ENCODE results near the gene SH3BP4. TPM values are rescaled to one million over a fixed set of nuclear protein-coding genes. Genes with fewer than 3 reads are reported as not detected.

Gene SH3BP4
- total RNA-seq, 1 experiment from 2014 or later, result 93.8 TPM

DNA sequence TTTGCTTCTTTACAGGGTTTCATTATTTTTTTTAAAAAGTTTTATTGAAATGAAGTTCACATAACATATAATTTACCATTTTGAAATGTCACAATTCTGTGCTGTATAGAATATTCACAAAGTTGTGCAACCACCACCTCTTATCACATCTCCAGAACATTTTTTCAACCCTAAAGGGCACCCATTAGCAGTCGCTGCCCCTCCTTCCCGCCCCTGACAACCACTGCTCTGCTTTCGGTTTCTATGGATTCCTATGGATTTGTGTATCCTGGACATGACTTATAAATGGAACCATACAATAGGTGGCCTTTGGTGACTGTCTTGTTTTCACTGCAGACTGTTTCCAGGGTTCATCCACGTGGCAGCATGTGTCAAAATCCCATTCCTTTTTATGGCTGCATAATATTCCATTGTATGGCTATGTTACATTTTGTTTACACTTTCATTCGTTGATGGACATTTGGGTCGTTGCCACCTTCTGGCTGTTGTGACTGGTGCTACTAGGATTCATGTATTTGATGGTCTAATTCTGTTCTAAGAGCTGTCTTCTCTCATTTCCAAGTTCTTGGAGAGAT, 52.6 kb downstream of the SH3BP4 start:
- H4K91ac ChIP-seq (ENCODE audit: insufficient read length, low read depth, low read length), result no peak overlapping the region
- no peak overlapping the region for H4K8ac ChIP-seq (replicated peaks; ENCODE audit: insufficient read length, low read depth, low read length)
- no peak overlapping the region for H2BK5ac ChIP-seq (ENCODE audit: insufficient read length, low read length)
- H3K9me3 Mint-ChIP-seq, result no peaks in the 10 kb centered on the region; a peak in 1 of 5 replicates
- H3K36me3 Mint-ChIP-seq (ENCODE audit: insufficient read depth in 1 of 3, low read depth in 3 of 3), result peaks cover 15 to 58% (median 55%) of the 10 kb centered on the region in 3 experiments
- no peak overlapping the region for H3K27ac ChIP-seq (ENCODE audit: insufficient read length, low read depth, low read length)
- no peaks in the 10 kb centered on the region for H3K9me3 ChIP-seq (ENCODE audit: control insufficient read depth, low read depth, low read length)
- TF ChIP-seq, protein P1, sequence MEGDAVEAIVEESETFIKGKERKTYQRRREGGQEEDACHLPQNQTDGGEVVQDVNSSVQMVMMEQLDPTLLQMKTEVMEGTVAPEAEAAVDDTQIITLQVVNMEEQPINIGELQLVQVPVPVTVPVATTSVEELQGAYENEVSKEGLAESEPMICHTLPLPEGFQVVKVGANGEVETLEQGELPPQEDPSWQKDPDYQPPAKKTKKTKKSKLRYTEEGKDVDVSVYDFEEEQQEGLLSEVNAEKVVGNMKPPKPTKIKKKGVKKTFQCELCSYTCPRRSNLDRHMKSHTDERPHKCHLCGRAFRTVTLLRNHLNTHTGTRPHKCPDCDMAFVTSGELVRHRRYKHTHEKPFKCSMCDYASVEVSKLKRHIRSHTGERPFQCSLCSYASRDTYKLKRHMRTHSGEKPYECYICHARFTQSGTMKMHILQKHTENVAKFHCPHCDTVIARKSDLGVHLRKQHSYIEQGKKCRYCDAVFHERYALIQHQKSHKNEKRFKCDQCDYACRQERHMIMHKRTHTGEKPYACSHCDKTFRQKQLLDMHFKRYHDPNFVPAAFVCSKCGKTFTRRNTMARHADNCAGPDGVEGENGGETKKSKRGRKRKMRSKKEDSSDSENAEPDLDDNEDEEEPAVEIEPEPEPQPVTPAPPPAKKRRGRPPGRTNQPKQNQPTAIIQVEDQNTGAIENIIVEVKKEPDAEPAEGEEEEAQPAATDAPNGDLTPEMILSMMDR (conservative IDR thresholded peaks at IDR 0.05), result no peak
- no peak overlapping the region for H3T11ph ChIP-seq (ENCODE audit: low read length)
- H4K5ac ChIP-seq (ENCODE audit: insufficient read length, low read depth, low read length), result no peak overlapping the region
- H3K4me1 ChIP-seq (ENCODE audit: insufficient read depth, low read length), result no peaks in the 10 kb centered on the region; the same call in 1 of the 2 replicates
- no peak overlapping the region for H2BK20ac ChIP-seq (ENCODE audit: low read depth, low read length, poor library complexity, severe bottlenecking)
- no CpG with 5 or more reads among the region's 6 CpGs for WGBS (ENCODE audit: extremely low coverage, insufficient read length, low lambda C conversion rate)
- H3K4ac ChIP-seq (ENCODE audit: low read depth, low read length), result no peak overlapping the region
- peaks cover 6% of the 10 kb centered on the region; the same call in 1 of the 2 replicates for H3K79me2 ChIP-seq (ENCODE audit: insufficient read depth, low read length)
- no peaks in the 10 kb centered on the region for H3K79me1 ChIP-seq (ENCODE audit: insufficient read depth, low read depth, low read length, poor library complexity, severe bottlenecking)
- no peak overlapping the region for H3K9ac ChIP-seq (ENCODE audit: extremely low read depth, insufficient read length, low read length)
- DNase-seq, result no peak
- no peak overlapping the region for H3K4me3 Mint-ChIP-seq
- no peak overlapping the region for H3K23ac ChIP-seq (ENCODE audit: insufficient read length, low read depth, low read length)
- no peaks in the 10 kb centered on the region for H3K23me2 ChIP-seq (ENCODE audit: insufficient read length, low read depth, low read length, poor library complexity, severe bottlenecking)
- H2AK5ac ChIP-seq (ENCODE audit: insufficient read length, low read length), result no peak overlapping the region
- H4K20me1 ChIP-seq (ENCODE audit: control insufficient read depth, insufficient read depth, insufficient read length), result no peaks in the 10 kb centered on the region
- H3K56ac ChIP-seq (ENCODE audit: insufficient read length, low read depth, low read length), result no peak overlapping the region
- H3K27me3 Mint-ChIP-seq (ENCODE audit: low read depth), result no peaks in the 10 kb centered on the region; the same call in 1 of the 2 replicates
- H2BK12ac ChIP-seq (ENCODE audit: insufficient read length, low read depth, low read length), result no peak overlapping the region
- H3K4me2 ChIP-seq (ENCODE audit: insufficient read depth, insufficient read length, low read length), result no peak overlapping the region
- H3K4me1 Mint-ChIP-seq, result peaks cover 71 to 82% of the 10 kb centered on the region in 2 experiments
- H3K18ac ChIP-seq (ENCODE audit: insufficient read length, low read depth, low read length), result no peak overlapping the region
- H3K27ac Mint-ChIP-seq, result peak overlapping the region; percentile 37 to 70 (median 70); a peak in 3 of 7 replicates
- no peak overlapping the region for H3K14ac ChIP-seq (ENCODE audit: insufficient read depth, low read length)
- H2AFZ ChIP-seq (ENCODE audit: low read length), result no peak overlapping the region
- H2BK120ac ChIP-seq (ENCODE audit: low read depth, low read length, poor library complexity, severe bottlenecking), result no peak overlapping the region
- H2BK15ac ChIP-seq (ENCODE audit: low read depth, low read length), result no peak overlapping the region
- no peaks in the 10 kb centered on the region for H3K27me3 ChIP-seq (ENCODE audit: insufficient read depth, low read length)
